Measurements from ENCODE around the gene SUCLG1. TPM values are rescaled to one million over a fixed set of nuclear protein-coding genes. Genes with fewer than 3 reads are reported as not detected.

SUCLG1 gene
- polyA plus RNA-seq, 1 of the 3 experiments (the other 2 are of a cell fraction), result 32.7 TPM

GRCh38 chr2:84456156-84456555 lies 2.9 kb downstream of the SUCLG1 start:
- Histone ChIP-seq H3K4me2 (no peak overlapping the region), H4K20me1 (ENCODE audit: insufficient read depth) (peaks cover 18% of the 10 kb centered on the region), H3K4me3 (ENCODE audit: low read depth in 2 of 2, low read length in 1 of 2) (no peak overlapping the region), H3K9me3 (no peaks in the 10 kb centered on the region), H3K9me2 (no peaks in the 10 kb centered on the region), H3K27me3 (ENCODE audit: insufficient read depth) (no peaks in the 10 kb centered on the region), H3K9ac (no peak overlapping the region), H3K4me1 (ENCODE audit: control insufficient read depth in 1 of 2, insufficient read depth in 2 of 2, low read depth in 1 of 2, low read length in 1 of 2) (peaks cover 7 to 22% of the 10 kb centered on the region in 2 experiments; a peak in 3 of 4 replicates), H2AFZ (ENCODE audit: low read depth) (no peak overlapping the region), H3K79me2 (ENCODE audit: insufficient read depth) (peaks cover 79% of the 10 kb centered on the region), H3F3A (replicated peaks; ENCODE audit: insufficient read depth) (no peaks in the 10 kb centered on the region), H3K27ac (ENCODE audit: low read depth in 2 of 2, low read length in 1 of 2) (no peak overlapping the region), H3K36me3 (replicated peaks in 1 of 2; ENCODE audit: control insufficient read depth in 1 of 2, insufficient read depth in 2 of 2, low read length in 1 of 2) (peaks cover 0 to 5% of the 10 kb centered on the region in 2 experiments)
- WGBS (ENCODE audit: low lambda C conversion rate), result 66% methylated on average over 4 of the region's 4 CpGs
- ChIA-PET CTCF (no interaction called here), POLR2A (no interaction called here)
- no peak for DNase-seq
- TF ChIP-seq FOXM1 (IDR thresholded peaks at IDR 0.05; ENCODE audit: low read depth) (no peak), GABPA (IDR thresholded peaks at IDR 0.05; ENCODE audit: low read depth) (no peak), ELF1 (IDR thresholded peaks at IDR 0.05) (no peak), EZH2phosphoT487 (IDR thresholded peaks at IDR 0.05; ENCODE audit: borderline replicate concordance, low read depth) (no peak), TEAD4 (IDR thresholded peaks at IDR 0.05; ENCODE audit: borderline replicate concordance, insufficient read depth) (no peak), JUND (IDR thresholded peaks at IDR 0.05) (no peak), USF1 (IDR thresholded peaks at IDR 0.05; ENCODE audit: borderline replicate concordance, low read depth) (no peak), REST (IDR thresholded peaks at IDR 0.05; ENCODE audit: low read depth, low read length) (no peak), RCOR1 (IDR thresholded peaks at IDR 0.05; ENCODE audit: low read length) (no peak), FOSL2 (IDR thresholded peaks at IDR 0.05; ENCODE audit: borderline replicate concordance, low read depth) (no peak), SIN3A (IDR thresholded peaks at IDR 0.05; ENCODE audit: borderline replicate concordance, low read depth, low read length) (no peak), POLR2AphosphoS5 (IDR thresholded peaks at IDR 0.05; ENCODE audit: low read depth, low read length) (no peak), EP300 (IDR thresholded peaks at IDR 0.05; ENCODE audit: borderline replicate concordance in 1 of 2, low read depth in 1 of 2, low read length in 1 of 2) (no peak), NFIC (IDR thresholded peaks at IDR 0.05; ENCODE audit: borderline replicate concordance) (no peak), MAX (IDR thresholded peaks at IDR 0.05; ENCODE audit: low read depth) (no peak), NRF1 (IDR thresholded peaks at IDR 0.05; ENCODE audit: low read depth, low read length) (no peak)
- TF ChIP-seq, protein P1, sequence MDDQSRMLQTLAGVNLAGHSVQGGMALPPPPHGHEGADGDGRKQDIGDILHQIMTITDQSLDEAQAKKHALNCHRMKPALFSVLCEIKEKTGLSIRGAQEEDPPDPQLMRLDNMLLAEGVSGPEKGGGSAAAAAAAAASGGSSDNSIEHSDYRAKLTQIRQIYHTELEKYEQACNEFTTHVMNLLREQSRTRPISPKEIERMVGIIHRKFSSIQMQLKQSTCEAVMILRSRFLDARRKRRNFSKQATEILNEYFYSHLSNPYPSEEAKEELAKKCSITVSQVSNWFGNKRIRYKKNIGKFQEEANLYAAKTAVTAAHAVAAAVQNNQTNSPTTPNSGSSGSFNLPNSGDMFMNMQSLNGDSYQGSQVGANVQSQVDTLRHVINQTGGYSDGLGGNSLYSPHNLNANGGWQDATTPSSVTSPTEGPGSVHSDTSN (IDR thresholded peaks at IDR 0.05), result no peak

Measured in SK-N-SH (cell line).